Measurements from ENCODE around the gene GRAMD1B. TPM values are rescaled to one million over a fixed set of nuclear protein-coding genes. Genes with fewer than 3 reads are reported as not detected.

GRAMD1B gene
- total and polyA plus RNA-seq, 2 donors (not counting 1 experiment from before 2014, with no cell fraction given), result 0.58 to 11.6 TPM

GRCh38 chr11:123439616-123440015 is 9.5 kb downstream of the GRAMD1B start:
- no peak overlapping the region for H3K27ac Mint-ChIP-seq
- Histone ChIP-seq H3K36me3 (replicated peaks in 1 of 2; ENCODE audit: control extremely low read depth in 1 of 2, control insufficient read depth in 1 of 2, extremely low read depth in 1 of 2, insufficient read depth in 2 of 2, low read length in 1 of 2) (no peaks in the 10 kb centered on the region), H3K27me3 (replicated peaks in 1 of 4; ENCODE audit: control extremely low read depth in 1 of 4, control insufficient read depth in 3 of 4, insufficient read depth in 4 of 4, low read length in 3 of 4) (no peaks in the 10 kb centered on the region), H3K79me2 (ENCODE audit: control insufficient read depth, insufficient read depth, low read length) (no peaks in the 10 kb centered on the region), H3K4me2 (replicated peaks; ENCODE audit: low read depth, low read length, poor library complexity, severe bottlenecking) (no peak overlapping the region), H4K20me1 (ENCODE audit: control insufficient read depth, insufficient read depth, low read length, poor library complexity, severe bottlenecking) (no peaks in the 10 kb centered on the region), H3K9ac (ENCODE audit: low read length) (no peak overlapping the region), H3K9me3 (ENCODE audit: control extremely low read depth in 1 of 3, control insufficient read depth in 2 of 3, insufficient read depth in 1 of 3, low read length in 2 of 3) (no peaks in the 10 kb centered on the region), H2AFZ (ENCODE audit: insufficient read depth, low read depth, low read length, poor library complexity, severe bottlenecking) (no peak overlapping the region), H3K27ac (ENCODE audit: low read length in 2 of 2) (no peak overlapping the region), H3K4me1 (ENCODE audit: control insufficient read depth in 2 of 2, insufficient read depth in 2 of 2, low read length in 2 of 2) (no peaks in the 10 kb centered on the region), H3K4me3 (ENCODE audit: control extremely low read depth in 1 of 5, extremely low read depth in 1 of 5, insufficient read depth in 1 of 5, low read depth in 2 of 5, low read length in 4 of 5) (no peak overlapping the region)
- H3K9me3 Mint-ChIP-seq (ENCODE audit: insufficient read depth), result peaks cover 4% of the 10 kb centered on the region
- no peak overlapping the region for H3K4me3 Mint-ChIP-seq
- no peaks in the 10 kb centered on the region for H3K4me1 Mint-ChIP-seq
- DNase-seq (no peak), ATAC-seq (ENCODE audit: low read depth) (no peak)
- ChIA-PET CTCF (interaction anchor here (1.0 to 1.3 kb wide), 2 partner anchors 32 to 138 kb away, joined by 3 to 4 read pairs; no protein-coding TSS in a partner anchor), POLR2A (no interaction called here)
- intact Hi-C loops (cut with micrococcal nuclease), result no loop called here
- TF ChIP-seq CTCF (IDR thresholded peaks at IDR 0.05) (no peak), EZH2 (IDR thresholded peaks at IDR 0.05; ENCODE audit: borderline replicate concordance, insufficient read depth, low read depth, low read length, poor library complexity, severe bottlenecking) (no peak)
- 100% methylated on average over 2 of the region's 4 CpGs for WGBS (ENCODE audit: insufficient coverage)
- H3K27me3 Mint-ChIP-seq, result no peaks in the 10 kb centered on the region

- Histone ChIP-seq H3K36me3 (replicated peaks in 1 of 2; ENCODE audit: control extremely low read depth in 1 of 2, control insufficient read depth in 1 of 2, extremely low read depth in 1 of 2, insufficient read depth in 2 of 2, low read length in 1 of 2) (no peaks in the 10 kb centered on the region), H3K27ac (ENCODE audit: low read length in 2 of 2) (no peak overlapping the region), H3K9me3 (ENCODE audit: control extremely low read depth in 1 of 3, control insufficient read depth in 2 of 3, insufficient read depth in 1 of 3, low read length in 2 of 3) (no peaks in the 10 kb centered on the region), H3K79me2 (ENCODE audit: control insufficient read depth, insufficient read depth, low read length) (no peaks in the 10 kb centered on the region), H3K9ac (ENCODE audit: low read length) (no peak overlapping the region), H4K20me1 (ENCODE audit: control insufficient read depth, insufficient read depth, low read length, poor library complexity, severe bottlenecking) (no peaks in the 10 kb centered on the region), H3K27me3 (replicated peaks in 1 of 4; ENCODE audit: control extremely low read depth in 1 of 4, control insufficient read depth in 3 of 4, insufficient read depth in 4 of 4, low read length in 3 of 4) (no peaks in the 10 kb centered on the region), H3K4me2 (replicated peaks; ENCODE audit: low read depth, low read length, poor library complexity, severe bottlenecking) (no peak overlapping the region), H3K4me1 (ENCODE audit: control insufficient read depth in 2 of 2, insufficient read depth in 2 of 2, low read length in 2 of 2) (no peaks in the 10 kb centered on the region), H3K4me3 (ENCODE audit: control extremely low read depth in 1 of 5, extremely low read depth in 1 of 5, insufficient read depth in 1 of 5, low read depth in 2 of 5, low read length in 4 of 5) (no peak overlapping the region), H2AFZ (ENCODE audit: insufficient read depth, low read depth, low read length, poor library complexity, severe bottlenecking) (no peak overlapping the region)
- H3K9me3 Mint-ChIP-seq (ENCODE audit: insufficient read depth), result peaks cover 3% of the 10 kb centered on the region
- DNase-seq (no peak), ATAC-seq (ENCODE audit: low read depth) (no peak)
- no peak overlapping the region for H3K27ac Mint-ChIP-seq
- TF ChIP-seq CTCF (IDR thresholded peaks at IDR 0.05), result no peak
- TF ChIP-seq EZH2 (IDR thresholded peaks at IDR 0.05; ENCODE audit: borderline replicate concordance, insufficient read depth, low read depth, low read length, poor library complexity, severe bottlenecking), result no peak
- H3K4me1 Mint-ChIP-seq, result no peaks in the 10 kb centered on the region
- H3K4me3 Mint-ChIP-seq, result no peak overlapping the region
- ChIA-PET CTCF (no interaction called here), POLR2A (no interaction called here)
- intact Hi-C loops (cut with micrococcal nuclease), result no loop called here
- H3K27me3 Mint-ChIP-seq, result no peaks in the 10 kb centered on the region
- 96% methylated on average over 4 of the region's 5 CpGs for WGBS (ENCODE audit: insufficient coverage)
These were observed 11.1 kb downstream of the GRAMD1B start for GRCh38 chr11:123441161-123441560.
